Prostate gland (tissue), 2 donors: ENCODE data around the gene RYR3.

Experiments
- CTCF ChIP-seq, 4 experiments: fragments of 200-600 bp in 2 of 4; fragments of 450-650 bp in 2 of 4; sonication (generic) in 2 of 4; IDR thresholded peaks; 1 replicate in 3 of 4; 2 replicates in 1 of 4; pipeline ENCODE4 v1.5.1; 2016 to 2019; ENCODE audit warnings: antibody characterized with exemption in 4 of 4, mild to moderate bottlenecking in 2 of 4, moderate library complexity in 2 of 4
- POLR2A ChIP-seq: fragments of 450-650 bp; IDR thresholded peaks from one replicate; pipeline ENCODE4 v1.6.1; 2016; ENCODE audit warnings: antibody characterized with exemption, mild to moderate bottlenecking
- POLR2AphosphoS5 ChIP-seq: sonication (generic); formaldehyde crosslinking; IDR thresholded peaks from one replicate; pipeline ENCODE4 v1.6.1; 2017; ENCODE audit warnings: antibody characterized with exemption

DNA sequence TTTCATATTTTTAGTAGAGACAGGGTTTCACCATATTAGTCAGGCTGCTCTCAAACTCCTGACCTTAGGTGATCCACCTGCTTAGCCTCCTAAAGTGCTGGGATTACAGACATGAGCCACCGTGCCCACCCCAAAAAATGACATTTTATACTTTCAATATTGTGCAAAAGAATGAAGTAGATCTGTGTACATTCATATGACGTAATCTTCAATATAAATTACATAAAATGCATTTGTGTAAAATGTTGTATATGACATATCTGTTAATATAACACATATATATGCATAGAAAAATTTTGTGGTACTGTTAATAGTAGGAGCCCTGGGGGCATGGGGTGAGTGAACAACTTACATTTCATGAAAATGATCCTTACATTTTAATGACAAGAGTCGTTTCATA is 71.7 kb downstream of the RYR3 start:
- no peak for TF ChIP-seq POLR2A
- no peak for TF ChIP-seq CTCF (IDR thresholded peaks at IDR 0.05)
- no peak for TF ChIP-seq POLR2AphosphoS5
